Measurements from ENCODE around the gene MTA1. TPM values are rescaled to one million over a fixed set of nuclear protein-coding genes. Genes with fewer than 3 reads are reported as not detected.

Gene MTA1
- total RNA-seq, 1 donor from 2014 or later: 64.1 TPM

DNA sequence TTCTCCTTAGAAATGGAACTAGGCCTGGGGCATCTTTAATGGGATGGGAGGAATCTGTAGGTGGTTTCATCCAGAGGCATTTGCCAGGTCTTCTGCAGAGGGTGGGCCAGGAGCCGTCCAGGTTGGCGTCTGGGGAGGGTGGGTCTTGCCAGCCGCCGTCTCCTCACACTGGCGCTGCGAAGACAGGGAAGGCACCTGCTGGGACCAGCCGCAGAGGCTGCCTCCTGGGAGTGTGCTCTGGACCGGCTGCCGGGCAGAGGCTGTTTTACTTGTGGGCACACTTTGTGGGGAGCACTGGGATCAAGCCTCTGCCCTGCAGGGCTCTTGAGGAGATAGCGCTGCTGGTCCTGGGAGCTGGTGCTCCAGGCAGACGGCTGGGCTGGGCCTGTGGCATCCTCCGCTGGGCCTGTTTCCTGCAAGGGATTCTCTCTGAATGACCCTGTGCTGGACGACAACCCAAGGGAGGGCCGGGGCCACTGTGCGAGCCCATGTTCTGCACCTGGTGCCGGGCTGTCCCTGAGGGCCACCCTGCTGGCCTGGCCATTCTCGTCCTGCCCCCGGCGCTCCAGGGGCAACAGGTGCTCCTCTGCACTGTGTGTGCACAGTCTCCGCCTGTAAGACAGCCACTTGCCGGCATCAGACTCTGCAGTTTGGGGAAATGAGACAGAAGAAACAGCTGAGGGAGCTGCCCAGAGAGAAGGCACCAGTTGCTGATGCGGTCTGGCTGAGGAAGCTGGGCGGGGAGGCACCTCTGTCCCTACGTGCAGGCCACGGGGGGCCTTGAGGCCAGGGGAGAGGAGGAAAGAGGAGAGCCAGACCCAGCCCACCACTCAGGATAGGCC, 31.3 kb upstream of the MTA1 start:
- DNase-seq (ENCODE audit: low read depth): no peak
- no peak overlapping the region for H3K4me3 ChIP-seq (ENCODE audit: low read depth, low read length)
- TF ChIP-seq, protein P1, sequence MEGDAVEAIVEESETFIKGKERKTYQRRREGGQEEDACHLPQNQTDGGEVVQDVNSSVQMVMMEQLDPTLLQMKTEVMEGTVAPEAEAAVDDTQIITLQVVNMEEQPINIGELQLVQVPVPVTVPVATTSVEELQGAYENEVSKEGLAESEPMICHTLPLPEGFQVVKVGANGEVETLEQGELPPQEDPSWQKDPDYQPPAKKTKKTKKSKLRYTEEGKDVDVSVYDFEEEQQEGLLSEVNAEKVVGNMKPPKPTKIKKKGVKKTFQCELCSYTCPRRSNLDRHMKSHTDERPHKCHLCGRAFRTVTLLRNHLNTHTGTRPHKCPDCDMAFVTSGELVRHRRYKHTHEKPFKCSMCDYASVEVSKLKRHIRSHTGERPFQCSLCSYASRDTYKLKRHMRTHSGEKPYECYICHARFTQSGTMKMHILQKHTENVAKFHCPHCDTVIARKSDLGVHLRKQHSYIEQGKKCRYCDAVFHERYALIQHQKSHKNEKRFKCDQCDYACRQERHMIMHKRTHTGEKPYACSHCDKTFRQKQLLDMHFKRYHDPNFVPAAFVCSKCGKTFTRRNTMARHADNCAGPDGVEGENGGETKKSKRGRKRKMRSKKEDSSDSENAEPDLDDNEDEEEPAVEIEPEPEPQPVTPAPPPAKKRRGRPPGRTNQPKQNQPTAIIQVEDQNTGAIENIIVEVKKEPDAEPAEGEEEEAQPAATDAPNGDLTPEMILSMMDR (conservative IDR thresholded peaks at IDR 0.05; ENCODE audit: low read depth, low read length): no peak

- TF ChIP-seq, protein P1 (conservative IDR thresholded peaks at IDR 0.05; ENCODE audit: low read depth, low read length): no peak
- DNase-seq (ENCODE audit: low read depth): no peak
Observed at GRCh38 chr14:105388976-105389375, 30.7 kb upstream of the MTA1 start.

GRCh38 chr14:105389534-105389933, 30.1 kb upstream of the MTA1 start:
- H3K4me3 ChIP-seq (ENCODE audit: low read depth, low read length): no peak overlapping the region
- TF ChIP-seq, protein P1 (conservative IDR thresholded peaks at IDR 0.05; ENCODE audit: low read depth, low read length): no peak
- DNase-seq (ENCODE audit: low read depth): no peak

More at GRCh38 chr14:105388976-105389375, 30.7 kb upstream of the MTA1 start:
- H3K4me3 ChIP-seq (ENCODE audit: low read depth, low read length): no peak overlapping the region

DNA sequence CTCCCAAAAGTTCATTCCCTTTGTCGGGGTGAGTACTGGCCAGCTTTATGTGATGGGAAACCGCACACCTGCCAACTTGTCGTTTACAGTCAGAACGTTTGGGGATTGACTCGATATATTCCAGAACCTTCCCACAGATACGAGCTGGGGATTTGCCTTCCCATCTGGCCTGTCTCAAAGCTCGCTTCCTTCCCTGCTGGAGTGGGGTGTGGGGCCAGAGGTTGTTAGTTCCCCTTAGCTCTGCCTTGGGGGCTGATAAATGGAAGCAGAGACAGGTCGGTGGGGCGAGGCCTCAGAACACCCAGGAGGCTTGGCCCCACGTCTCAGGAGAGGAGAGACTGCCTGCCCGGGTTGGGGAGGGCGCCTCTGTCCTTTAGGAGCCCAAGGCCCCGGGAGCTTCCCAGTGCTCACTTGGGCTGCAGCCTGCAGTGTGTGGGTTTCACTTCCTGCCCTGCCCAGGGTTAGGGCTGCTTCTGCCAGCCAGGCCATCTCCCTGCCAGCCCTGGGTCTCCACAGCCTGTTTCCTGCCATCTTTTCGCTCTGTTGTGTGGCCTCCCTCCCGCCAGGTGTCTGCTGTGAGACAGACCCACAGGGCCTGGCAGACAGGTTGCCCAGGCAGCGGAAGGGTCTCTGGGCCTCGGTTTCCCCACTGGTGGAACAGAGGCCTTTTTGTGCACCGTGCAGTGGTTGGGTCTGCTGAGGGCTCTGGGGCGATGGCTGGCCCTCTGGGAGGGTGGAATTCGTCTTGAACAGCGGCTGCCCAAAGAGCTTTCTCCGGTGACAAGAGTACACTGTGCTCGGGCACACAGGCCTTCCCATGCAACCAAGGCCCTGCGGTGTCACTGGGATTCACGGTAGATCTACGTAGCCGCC, 29.4 kb upstream of the MTA1 start:
- no peak for DNase-seq (ENCODE audit: low read depth)
- H3K4me3 ChIP-seq (ENCODE audit: low read depth, low read length): no peak overlapping the region
- TF ChIP-seq, protein P1 (conservative IDR thresholded peaks at IDR 0.05; ENCODE audit: low read depth, low read length): no peak

- no peak for DNase-seq (ENCODE audit: low read depth)
- H3K4me3 ChIP-seq (ENCODE audit: low read depth, low read length): no peak overlapping the region
- TF ChIP-seq, protein P1 (conservative IDR thresholded peaks at IDR 0.05; ENCODE audit: low read depth, low read length): no peak
Observed at GRCh38 chr14:105390849-105391500, 28.7 kb upstream of the MTA1 start.

DNA sequence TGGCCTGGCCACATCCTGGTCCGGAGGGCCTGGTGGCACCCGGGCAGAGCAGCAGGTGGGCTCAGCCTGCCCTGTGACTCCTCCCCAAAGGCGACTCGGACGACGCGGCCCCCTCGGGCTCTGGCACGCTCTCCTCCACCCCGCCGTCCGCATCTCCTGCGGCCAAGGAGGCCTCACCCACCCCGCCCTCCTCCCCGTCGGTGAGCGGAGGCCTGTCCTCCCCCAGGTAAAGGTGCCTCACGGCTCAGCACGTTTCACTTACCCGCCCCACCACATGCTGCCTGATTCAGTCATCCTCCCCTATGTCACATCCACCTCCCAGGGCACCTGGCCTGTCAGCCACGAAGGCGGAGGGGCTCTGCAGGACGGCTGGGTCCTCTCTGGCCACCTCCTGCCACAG, 28.1 kb upstream of the MTA1 start:
- TF ChIP-seq, protein P1 (conservative IDR thresholded peaks at IDR 0.05; ENCODE audit: low read depth, low read length): no peak
- no peak overlapping the region for H3K4me3 ChIP-seq (ENCODE audit: low read depth, low read length)
- no peak for DNase-seq (ENCODE audit: low read depth)
